Glutamatergic neuron (in vitro differentiated cells): ENCODE measurements around the gene LYPD6B. TPM values are rescaled to one million over a fixed set of nuclear protein-coding genes. Genes with fewer than 3 reads are reported as not detected.
A peak's percentile ranks its signal among the peaks of the same experiment; 100 is the strongest.

Source experiments
- DNase-seq: peaks from one replicate; pipeline ENCODE4 v3.0.0; 2022
- H3K27ac Mint-ChIP-seq: one replicate; pipeline ENCODE4 v1.8.0; 2020; ENCODE audit warnings: mild to moderate bottlenecking, mixed read lengths, inconsistent platforms; ENCODE audit not compliant: unreplicated experiment
- H3K27me3 Mint-ChIP-seq: one replicate; pipeline ENCODE4 v1.8.0; 2020; ENCODE audit warnings: mild to moderate bottlenecking, moderate library complexity, mixed read lengths, inconsistent platforms; ENCODE audit not compliant: unreplicated experiment
- H3K36me3 Mint-ChIP-seq: one replicate; pipeline ENCODE4 v1.8.0; 2020; ENCODE audit warnings: mild to moderate bottlenecking, mixed read lengths, inconsistent platforms; ENCODE audit not compliant: unreplicated experiment
- H3K4me1 Mint-ChIP-seq: one replicate; pipeline ENCODE4 v1.8.0; 2020; ENCODE audit warnings: mild to moderate bottlenecking, low read depth, mixed read lengths, inconsistent platforms; ENCODE audit not compliant: unreplicated experiment
- H3K4me3 Mint-ChIP-seq: one replicate; pipeline ENCODE4 v1.8.0; 2020; ENCODE audit warnings: mild to moderate bottlenecking, mixed read lengths, inconsistent platforms; ENCODE audit not compliant: unreplicated experiment
- H3K9me3 Mint-ChIP-seq: one replicate; pipeline ENCODE4 v1.8.0; 2020; ENCODE audit warnings: mild to moderate bottlenecking, moderate library complexity, mixed read lengths, inconsistent platforms; ENCODE audit not compliant: unreplicated experiment
- total RNA-seq: library from RNA; stranded (reverse); fragmentation: NEBNext Ultra II Directional; extraction: Animal tissue kit (Norgen Biotek cat#: 25700); gene quantifications from one replicate; pipeline ENCODE4 v1.2.1, GENCODE V29; 2021; ENCODE audit not compliant: unreplicated experiment
- TF ChIP-seq, protein P1 (sequence below): fragments of 200-600 bp; sonication (generic); IDR thresholded peaks from one replicate; pipeline ENCODE4 v1.5.0; 2021; ENCODE audit not compliant: partially characterized antibody, unreplicated experiment

The LYPD6B gene
- total RNA-seq, 1 donor from 2014 or later, result 0.69 TPM

DNA sequence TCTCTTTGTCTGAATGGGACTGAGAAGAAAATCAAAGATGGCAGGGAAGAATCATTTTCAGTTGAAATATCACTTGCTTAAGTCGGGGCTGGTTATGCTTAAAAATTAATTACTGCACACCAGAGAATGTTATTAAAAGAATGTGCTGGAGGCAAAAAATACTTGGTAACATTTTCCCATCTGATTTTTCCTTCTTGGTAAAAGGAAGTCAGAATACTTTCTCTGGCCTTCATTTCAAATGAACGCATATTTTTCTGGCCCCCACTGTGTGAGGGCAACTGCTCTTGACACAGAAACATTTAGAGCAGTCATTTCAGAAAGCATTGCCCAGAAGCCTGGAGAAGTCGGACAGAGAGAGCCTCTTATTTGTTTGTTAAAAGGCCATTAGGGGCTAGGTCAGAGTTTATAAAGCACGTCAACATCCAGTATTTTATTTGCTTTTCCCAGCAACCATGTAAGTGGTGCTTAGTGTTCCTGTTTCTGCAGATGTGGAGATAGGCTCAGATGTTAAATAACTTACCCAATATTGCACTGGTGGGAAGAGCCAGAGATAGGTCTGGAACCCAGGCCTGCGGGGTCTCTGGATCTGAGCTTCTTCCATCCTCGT, 32.9 kb upstream of the LYPD6B start:
- peaks cover 32% of the 10 kb centered on the region for H3K9me3 Mint-ChIP-seq
- TF ChIP-seq, protein P1, sequence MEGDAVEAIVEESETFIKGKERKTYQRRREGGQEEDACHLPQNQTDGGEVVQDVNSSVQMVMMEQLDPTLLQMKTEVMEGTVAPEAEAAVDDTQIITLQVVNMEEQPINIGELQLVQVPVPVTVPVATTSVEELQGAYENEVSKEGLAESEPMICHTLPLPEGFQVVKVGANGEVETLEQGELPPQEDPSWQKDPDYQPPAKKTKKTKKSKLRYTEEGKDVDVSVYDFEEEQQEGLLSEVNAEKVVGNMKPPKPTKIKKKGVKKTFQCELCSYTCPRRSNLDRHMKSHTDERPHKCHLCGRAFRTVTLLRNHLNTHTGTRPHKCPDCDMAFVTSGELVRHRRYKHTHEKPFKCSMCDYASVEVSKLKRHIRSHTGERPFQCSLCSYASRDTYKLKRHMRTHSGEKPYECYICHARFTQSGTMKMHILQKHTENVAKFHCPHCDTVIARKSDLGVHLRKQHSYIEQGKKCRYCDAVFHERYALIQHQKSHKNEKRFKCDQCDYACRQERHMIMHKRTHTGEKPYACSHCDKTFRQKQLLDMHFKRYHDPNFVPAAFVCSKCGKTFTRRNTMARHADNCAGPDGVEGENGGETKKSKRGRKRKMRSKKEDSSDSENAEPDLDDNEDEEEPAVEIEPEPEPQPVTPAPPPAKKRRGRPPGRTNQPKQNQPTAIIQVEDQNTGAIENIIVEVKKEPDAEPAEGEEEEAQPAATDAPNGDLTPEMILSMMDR, result no peak
- no peak overlapping the region for H3K27ac Mint-ChIP-seq
- peaks cover 23% of the 10 kb centered on the region for H3K36me3 Mint-ChIP-seq
- no peak for DNase-seq
- peaks cover 4% of the 10 kb centered on the region for H3K4me1 Mint-ChIP-seq
- H3K27me3 Mint-ChIP-seq, result peaks cover 13% of the 10 kb centered on the region
- no peak overlapping the region for H3K4me3 Mint-ChIP-seq

DNA sequence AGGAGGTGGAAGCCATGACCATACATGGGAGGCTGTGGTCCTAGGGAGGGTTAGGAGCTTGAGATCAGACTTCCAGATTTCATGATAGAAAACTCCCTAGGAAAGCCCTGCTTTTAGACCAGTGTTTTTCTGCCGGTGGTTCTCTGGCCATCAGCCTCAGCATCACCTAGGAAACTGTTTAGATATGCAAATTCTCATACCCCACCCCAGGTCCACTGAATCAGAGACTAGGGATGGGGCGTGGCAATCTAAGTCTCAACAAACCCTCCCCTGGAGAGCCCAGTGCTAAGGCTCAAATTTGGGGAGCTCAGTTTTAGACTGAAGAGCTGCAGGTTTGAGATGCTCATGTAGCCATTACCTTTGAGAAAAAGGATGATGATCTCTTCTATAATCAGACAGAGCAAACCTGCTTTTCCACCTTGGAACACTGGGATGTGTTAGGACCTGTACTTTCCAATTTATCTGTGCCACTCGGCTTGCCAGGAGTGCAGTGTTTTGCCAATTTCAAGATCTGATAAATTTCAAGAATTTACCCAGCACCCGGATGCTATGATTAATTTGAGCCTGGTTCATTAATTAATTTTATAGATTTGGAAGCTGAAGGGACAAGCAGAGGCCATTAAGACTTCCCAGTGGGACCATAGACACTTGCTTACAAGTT, 31.5 kb upstream of the LYPD6B start:
- Mint-ChIP-seq H3K27me3 (peaks cover 13% of the 10 kb centered on the region), H3K4me1 (peaks cover 4% of the 10 kb centered on the region), H3K27ac (peak overlapping the region; percentile 29), H3K36me3 (peaks cover 17% of the 10 kb centered on the region), H3K4me3 (no peak overlapping the region), H3K9me3 (peaks cover 26% of the 10 kb centered on the region)
- TF ChIP-seq, protein P1, result no peak
- no peak for DNase-seq

DNA sequence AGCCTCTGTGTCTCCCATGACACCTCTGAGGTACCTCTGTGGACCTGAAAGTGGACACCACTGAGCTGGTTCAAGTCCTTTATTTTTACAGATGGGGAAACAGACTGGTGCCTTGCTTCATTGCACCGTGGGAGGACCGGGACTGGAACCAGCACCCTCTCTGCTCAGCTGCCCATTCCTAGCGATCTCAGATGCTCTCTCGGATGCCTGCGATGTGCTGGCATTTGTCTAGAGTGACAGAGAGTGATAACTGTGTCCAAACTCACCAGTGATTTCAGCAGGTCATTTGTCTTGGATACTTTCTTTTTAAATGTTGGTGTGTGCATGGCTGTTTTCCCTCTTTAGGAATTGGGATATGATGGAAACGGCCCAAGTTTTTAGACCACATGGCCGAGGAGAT, 30.1 kb upstream of the LYPD6B start:
- Mint-ChIP-seq H3K27me3 (peaks cover 10% of the 10 kb centered on the region), H3K27ac (no peak overlapping the region), H3K4me1 (peaks cover 4% of the 10 kb centered on the region), H3K36me3 (peaks cover 12% of the 10 kb centered on the region), H3K9me3 (peaks cover 25% of the 10 kb centered on the region), H3K4me3 (no peak overlapping the region)
- no peak for DNase-seq
- TF ChIP-seq, protein P1, result no peak

DNA sequence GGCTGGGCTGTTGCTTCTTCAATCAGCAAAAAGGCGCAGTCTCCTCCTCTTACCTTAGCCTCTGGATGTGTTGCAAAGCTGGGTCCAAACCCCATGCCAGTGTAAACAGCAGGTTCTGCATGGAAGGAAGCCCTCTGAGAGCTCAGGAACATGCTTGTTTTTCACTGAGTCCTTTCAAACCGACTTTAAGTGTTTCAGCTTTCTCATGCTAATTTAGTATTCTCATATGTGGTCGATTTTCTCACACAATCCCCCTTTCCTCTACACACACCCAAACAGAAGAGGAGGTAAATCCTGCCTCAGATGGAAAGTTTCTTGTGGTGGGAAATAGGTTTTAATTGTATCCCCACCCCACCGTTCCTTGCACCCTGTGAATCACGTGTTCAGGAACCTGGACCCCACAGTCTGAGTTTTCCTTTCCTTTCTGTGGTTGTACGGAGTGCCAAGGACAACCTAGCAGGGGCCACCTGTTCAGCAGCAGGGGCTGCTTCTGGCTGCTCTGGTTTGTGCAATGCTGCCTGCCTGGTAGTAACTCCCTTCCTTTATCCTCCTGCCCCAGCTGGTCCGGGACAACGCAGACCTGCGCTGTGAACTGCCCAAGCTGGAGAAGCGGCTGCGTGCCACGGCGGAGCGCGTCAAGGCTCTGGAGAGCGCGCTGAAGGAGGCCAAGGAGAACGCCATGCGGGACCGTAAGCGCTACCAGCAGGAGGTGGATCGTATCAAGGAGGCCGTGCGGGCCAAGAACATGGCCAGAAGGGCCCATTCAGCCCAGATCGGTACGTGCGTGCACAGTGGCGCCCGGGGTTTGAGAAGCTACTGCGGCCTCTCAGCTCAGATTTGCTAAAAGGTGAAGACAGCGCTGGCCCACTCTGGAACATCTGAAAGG, 28.7 kb upstream of the LYPD6B start:
- Mint-ChIP-seq H3K27me3 (peaks cover 7% of the 10 kb centered on the region), H3K27ac (no peak overlapping the region), H3K4me3 (no peak overlapping the region), H3K36me3 (peaks cover 12% of the 10 kb centered on the region), H3K4me1 (peaks cover 4% of the 10 kb centered on the region), H3K9me3 (peaks cover 22% of the 10 kb centered on the region)
- TF ChIP-seq, protein P1, result no peak
- DNase-seq, result no peak
